Activated CD4-positive, alpha-beta memory T cell treated with anti-CD3 and anti-CD28 coated beads for 36 hours (primary cell): ENCODE measurements around the gene IL3. TPM values are rescaled to one million over a fixed set of nuclear protein-coding genes. Genes with fewer than 3 reads are reported as not detected.
A peak's percentile ranks its signal among the peaks of the same experiment; 100 is the strongest.

Source experiments
- CTCF ChIA-PET: fragments of 350-600 bp; sonication (Branson Sonifier 250); formaldehyde crosslinking; loops from one replicate; lab custom pipeline; 2021; ENCODE audit warnings: antibody characterized with exemption, inconsistent platforms; lab: Charles Lee
- POLR2A ChIA-PET: fragments of 350-600 bp; sonication (Branson Sonifier 250); formaldehyde crosslinking; loops from one replicate; lab custom pipeline; 2021; ENCODE audit warnings: antibody characterized with exemption; lab: Charles Lee
- DNase-seq: peaks from one replicate; pipeline ENCODE4 v3.0.0-alpha.2; 2020
- H3K27ac Mint-ChIP-seq: one replicate; pipeline ENCODE4 v1.8.0; 2021; ENCODE audit warnings: mixed read lengths
- H3K27me3 Mint-ChIP-seq: one replicate; pipeline ENCODE4 v1.8.0; 2021; ENCODE audit warnings: mixed read lengths
- H3K36me3 Mint-ChIP-seq: one replicate; pipeline ENCODE4 v1.8.0; 2021; ENCODE audit warnings: mixed read lengths
- H3K4me1 Mint-ChIP-seq: one replicate; pipeline ENCODE4 v1.8.0; 2021; ENCODE audit warnings: low read depth, mixed read lengths
- H3K4me3 Mint-ChIP-seq: one replicate; pipeline ENCODE4 v1.8.0; 2021; ENCODE audit warnings: mild to moderate bottlenecking, mixed read lengths
- H3K9me3 Mint-ChIP-seq: one replicate; pipeline ENCODE4 v1.8.0; 2021; ENCODE audit warnings: mixed read lengths
- intact Hi-C: fragments of 100-400 bp; cut with micrococcal nuclease; formaldehyde crosslinking; loops from one replicate; pipeline ENCODE4 v1.15.1; 2023
- total RNA-seq, 2 experiments: library from RNA; stranded (reverse); gene quantifications; one replicate each; pipeline ENCODE4 v1.2.3, GENCODE V29; 2021

IL3 gene
- total RNA-seq, 2 experiments from 2014 or later, result 23.1 to 23.3 TPM

GRCh38 chr5:132069561-132069960, 9.1 kb downstream of the IL3 start:
- no peak overlapping the region for H3K27ac Mint-ChIP-seq

GRCh38 chr5:132069994-132070393, 9.5 kb downstream of the IL3 start:
- POLR2A ChIA-PET, result no interaction called here
- intact Hi-C loops, result loop anchor here (1.0 to 5.0 kb wide), 3 partner anchors 29 to 317 kb away; no protein-coding TSS in a partner anchor
- no peaks in the 10 kb centered on the region for H3K36me3 Mint-ChIP-seq
- H3K27ac Mint-ChIP-seq, result no peak overlapping the region
- H3K4me1 Mint-ChIP-seq, result peaks cover 42% of the 10 kb centered on the region
- CTCF ChIA-PET, result interaction anchor here (1.1 kb wide), 1 partner anchor 15 kb away, joined by 3 read pairs; no protein-coding TSS in a partner anchor
- H3K9me3 Mint-ChIP-seq, result no peaks in the 10 kb centered on the region
- no peaks in the 10 kb centered on the region for H3K27me3 Mint-ChIP-seq
- DNase-seq, result no peak
- H3K4me3 Mint-ChIP-seq, result no peak overlapping the region

More at GRCh38 chr5:132069561-132069960, 9.1 kb downstream of the IL3 start:
- peaks cover 42% of the 10 kb centered on the region for H3K4me1 Mint-ChIP-seq
- POLR2A ChIA-PET, result no interaction called here
- no peak overlapping the region for H3K4me3 Mint-ChIP-seq
- no peaks in the 10 kb centered on the region for H3K9me3 Mint-ChIP-seq
- intact Hi-C loops, result loop anchor here (5.0 kb wide), 1 partner anchor 318 kb away; no protein-coding TSS in a partner anchor
- no peaks in the 10 kb centered on the region for H3K27me3 Mint-ChIP-seq
- CTCF ChIA-PET, result interaction anchor here (1.1 kb wide), 1 partner anchor 14 kb away, joined by 3 read pairs; no protein-coding TSS in a partner anchor
- no peak for DNase-seq
- H3K36me3 Mint-ChIP-seq, result no peaks in the 10 kb centered on the region

- ChIA-PET POLR2A (no interaction called here), CTCF (no interaction called here)
- peak; percentile 78 for DNase-seq
- Mint-ChIP-seq H3K27me3 (no peaks in the 10 kb centered on the region), H3K4me3 (no peak overlapping the region), H3K27ac (peak overlapping the region; percentile 20), H3K9me3 (no peaks in the 10 kb centered on the region), H3K4me1 (peaks cover 43% of the 10 kb centered on the region), H3K36me3 (peaks cover under 1% of the 10 kb centered on the region)
- intact Hi-C loops, result loop anchor here (1.0 to 5.0 kb wide), 2 partner anchors 29 to 42 kb away; no protein-coding TSS in a partner anchor
Observed at GRCh38 chr5:132070460-132071337, 10.2 kb downstream of the IL3 start.

- ChIA-PET POLR2A (interaction anchor here (1.1 kb wide), 1 partner anchor 31 kb away, joined by 3 read pairs; no protein-coding TSS in a partner anchor), CTCF (interaction anchor here (0.6 kb wide), 1 partner anchor 243 kb away, joined by 3 read pairs; no protein-coding TSS in a partner anchor)
- no peaks in the 10 kb centered on the region for H3K9me3 Mint-ChIP-seq
- H3K4me1 Mint-ChIP-seq, result peaks cover 47% of the 10 kb centered on the region
- no peaks in the 10 kb centered on the region for H3K27me3 Mint-ChIP-seq
- peaks cover 2% of the 10 kb centered on the region for H3K36me3 Mint-ChIP-seq
- no peak for DNase-seq
- H3K4me3 Mint-ChIP-seq, result no peak overlapping the region
- intact Hi-C loops, result loop anchor here (5.0 kb wide), 1 partner anchor 41 kb away; no protein-coding TSS in a partner anchor
- H3K27ac Mint-ChIP-seq, result no peak overlapping the region
Observed at GRCh38 chr5:132071338-132071707, 10.9 kb downstream of the IL3 start.

- CTCF ChIA-PET, result interaction anchor here (0.6 to 3.0 kb wide), 3 partner anchors 9 to 244 kb away, joined by 3 to 18 read pairs (median 3); no protein-coding TSS in a partner anchor
- H3K9me3 Mint-ChIP-seq, result no peaks in the 10 kb centered on the region
- no peak overlapping the region for H3K4me3 Mint-ChIP-seq
- intact Hi-C loops, result loop anchor here (5.0 kb wide), 1 partner anchor 40 kb away; no protein-coding TSS in a partner anchor
- H3K27me3 Mint-ChIP-seq, result no peaks in the 10 kb centered on the region
- peaks cover 2% of the 10 kb centered on the region for H3K36me3 Mint-ChIP-seq
- peaks cover 52% of the 10 kb centered on the region for H3K4me1 Mint-ChIP-seq
- DNase-seq, result no peak
- no peak overlapping the region for H3K27ac Mint-ChIP-seq
- POLR2A ChIA-PET, result interaction anchor here (1.1 to 1.3 kb wide), 2 partner anchors 12 to 30 kb away, joined by 3 read pairs; no protein-coding TSS in a partner anchor
Observed at GRCh38 chr5:132072070-132072469, 11.6 kb downstream of the IL3 start.

GRCh38 chr5:132072528-132072927, 12.1 kb downstream of the IL3 start:
- Mint-ChIP-seq H3K27me3 (no peaks in the 10 kb centered on the region), H3K27ac (no peak overlapping the region)

GRCh38 chr5:132073231-132074013, 13.0 kb downstream of the IL3 start, which contains the start of gene CSF2:
TSS of gene CSF2 (plus strand) at chr5:132073789. CDS start at chr5:132073824, 35 bp downstream.
- H3K9me3 Mint-ChIP-seq, result no peaks in the 10 kb centered on the region
- H3K4me3 Mint-ChIP-seq, result peak within 1 kb of the TSS; percentile 61
- DNase-seq, result peak; percentile 50
- no peaks in the 10 kb centered on the region for H3K27me3 Mint-ChIP-seq
- peaks cover 2% of the 10 kb centered on the region for H3K36me3 Mint-ChIP-seq
- peaks cover 56% of the 10 kb centered on the region for H3K4me1 Mint-ChIP-seq
- intact Hi-C loops, result loop anchor here (5.0 kb wide), 1 partner anchor 39 kb away; no protein-coding TSS in a partner anchor
- POLR2A ChIA-PET, result interaction anchor here (0.8 to 1.6 kb wide), 7 partner anchors 9 to 417 kb away, joined by 3 to 4 read pairs (median 3); partner anchors contain the start of gene IRF1
- CTCF ChIA-PET, result interaction anchor here (0.8 to 3.0 kb wide), 2 partner anchors 8 to 11 kb away, joined by 3 to 18 read pairs; no protein-coding TSS in a partner anchor
- peak within 1 kb of the TSS; percentile 69 for H3K27ac Mint-ChIP-seq

More at GRCh38 chr5:132072528-132072927, 12.1 kb downstream of the IL3 start:
- Mint-ChIP-seq H3K4me1 (peaks cover 56% of the 10 kb centered on the region), H3K36me3 (peaks cover 2% of the 10 kb centered on the region), H3K4me3 (no peak overlapping the region), H3K9me3 (no peaks in the 10 kb centered on the region)
- CTCF ChIA-PET, result interaction anchor here (0.8 to 3.0 kb wide), 3 partner anchors 7 to 29 kb away, joined by 3 to 18 read pairs (median 3); no protein-coding TSS in a partner anchor
- POLR2A ChIA-PET, result interaction anchor here (0.8 to 1.3 kb wide), 4 partner anchors 12 to 418 kb away, joined by 3 to 4 read pairs (median 3); partner anchors contain the start of gene IRF1
- no peak for DNase-seq
- intact Hi-C loops, result loop anchor here (5.0 kb wide), 1 partner anchor 40 kb away; no protein-coding TSS in a partner anchor

- Mint-ChIP-seq H3K4me1 (peaks cover 63% of the 10 kb centered on the region), H3K36me3 (peaks cover 2% of the 10 kb centered on the region), H3K27ac (peak overlapping the region; percentile 69), H3K27me3 (no peaks in the 10 kb centered on the region), H3K4me3 (peak overlapping the region; percentile 61), H3K9me3 (no peaks in the 10 kb centered on the region)
- CTCF ChIA-PET, result interaction anchor here (0.8 to 3.0 kb wide), 4 partner anchors 12 to 28 kb away, joined by 3 to 18 read pairs (median 4); no protein-coding TSS in a partner anchor
- POLR2A ChIA-PET, result interaction anchor here (0.6 to 1.6 kb wide), 5 partner anchors 9 to 30 kb away, joined by 3 to 4 read pairs (median 3); no protein-coding TSS in a partner anchor
- intact Hi-C loops, result loop anchor here (5.0 kb wide), 1 partner anchor 38 kb away; no protein-coding TSS in a partner anchor
- no peak for DNase-seq
Observed at GRCh38 chr5:132074091-132074771, 13.8 kb downstream of the IL3 start.

- peak overlapping the region; percentile 71 for H3K27ac Mint-ChIP-seq
- H3K36me3 Mint-ChIP-seq, result peaks cover 2% of the 10 kb centered on the region
- H3K9me3 Mint-ChIP-seq, result no peaks in the 10 kb centered on the region
- peak; percentile 75 for DNase-seq
- intact Hi-C loops, result loop anchor here (1.0 to 5.0 kb wide), 3 partner anchors 8 to 37 kb away; no protein-coding TSS in a partner anchor
- POLR2A ChIA-PET, result interaction anchor here (0.6 to 0.8 kb wide), 2 partner anchors 27 kb away, joined by 3 read pairs; no protein-coding TSS in a partner anchor
- peaks cover 63% of the 10 kb centered on the region for H3K4me1 Mint-ChIP-seq
- H3K4me3 Mint-ChIP-seq, result peak overlapping the region; percentile 61
- CTCF ChIA-PET, result interaction anchor here (0.8 to 3.0 kb wide), 5 partner anchors 12 to 163 kb away, joined by 3 to 18 read pairs (median 4); no protein-coding TSS in a partner anchor
- H3K27me3 Mint-ChIP-seq, result no peaks in the 10 kb centered on the region
Observed at GRCh38 chr5:132074772-132075718, 14.6 kb downstream of the IL3 start.
